Suppressor macrophage treated with lipopolysaccharide for 1 hour (primary cell): ENCODE results near the gene FGD6.
"Not testable (repeated sequence)": the region's sequence is repeated elsewhere in the genome, so short reads cannot be mapped to it uniquely, and the experiment has no call there.

Experiments
- DNase-seq, 3 donors: peaks; one replicate each; pipeline ENCODE4 v3.0.0-alpha.2; 2020 to 2022

FGD6 gene

GRCh38 chr12:95217377-95218149 lies at the start of gene FGD6, which contains the start of gene VEZT:
TSS of gene FGD6 (minus strand) at chr12:95217467. CDS start at chr12:95217240, 227 bp downstream.
TSS of gene VEZT (plus strand) at chr12:95217807. CDS start at chr12:95217851, 44 bp downstream.
- DNase-seq, result peak; percentile 98 to 100 (median 99)

GRCh38 chr12:95266254-95266653 lies 49.0 kb upstream of the FGD6 start:
- DNase-seq, result no peak

- no peak for DNase-seq
Observed at GRCh38 chr12:95265765-95266164, 48.5 kb upstream of the FGD6 start.

- DNase-seq, result no peak
Observed at GRCh38 chr12:95262808-95263207, 45.5 kb upstream of the FGD6 start.

GRCh38 chr12:95261109-95261508 lies 43.8 kb upstream of the FGD6 start:
- no peak for DNase-seq

- DNase-seq, result no peak
Observed at GRCh38 chr12:95259368-95259767, 42.1 kb upstream of the FGD6 start.

GRCh38 chr12:95258803-95259202 lies 41.5 kb upstream of the FGD6 start:
- no peak for DNase-seq

GRCh38 chr12:95258151-95258550 lies 40.9 kb upstream of the FGD6 start:
- no peak for DNase-seq

- no peak for DNase-seq
Observed at GRCh38 chr12:95257541-95257940, 40.3 kb upstream of the FGD6 start.

- DNase-seq, result no peak
Observed at GRCh38 chr12:95253386-95253785, 36.1 kb upstream of the FGD6 start.

GRCh38 chr12:95248604-95249360 lies 31.5 kb upstream of the FGD6 start:
- DNase-seq, result no peak

- DNase-seq, result no peak
Observed at GRCh38 chr12:95248095-95248494, 30.8 kb upstream of the FGD6 start.

GRCh38 chr12:95244350-95244749 lies 27.1 kb upstream of the FGD6 start:
- DNase-seq, result no peak

- DNase-seq, result no peak
Observed at GRCh38 chr12:95243497-95244183, 26.4 kb upstream of the FGD6 start.

- DNase-seq, result no peak
Observed at GRCh38 chr12:95241761-95242506, 24.7 kb upstream of the FGD6 start.

- not testable (repeated sequence) for DNase-seq
Observed at GRCh38 chr12:95241138-95241537, 23.9 kb upstream of the FGD6 start.

- DNase-seq, result no peak
Observed at GRCh38 chr12:95240556-95240955, 23.3 kb upstream of the FGD6 start.

GRCh38 chr12:95239835-95240234 lies 22.6 kb upstream of the FGD6 start:
- DNase-seq, result not testable (repeated sequence)

GRCh38 chr12:95239216-95239615 lies 21.9 kb upstream of the FGD6 start:
- no peak for DNase-seq

GRCh38 chr12:95238150-95238549 lies 20.9 kb upstream of the FGD6 start:
- DNase-seq, result no peak

GRCh38 chr12:95237315-95237714 lies 20.0 kb upstream of the FGD6 start:
- DNase-seq, result no peak

- DNase-seq, result not testable (repeated sequence)
Observed at GRCh38 chr12:95235621-95236020, 18.4 kb upstream of the FGD6 start.

- DNase-seq, result not testable (repeated sequence)
Observed at GRCh38 chr12:95234187-95234586, 16.9 kb upstream of the FGD6 start.
